ENCODE results near the gene TRAPPC14.
"Not testable (repeated sequence)": the region's sequence is repeated elsewhere in the genome, so short reads cannot be mapped to it uniquely, and the experiment has no call there.

The TRAPPC14 gene

GRCh38 chr7:100158229-100159098, at the start of gene TRAPPC14:
Gene TRAPPC14, minus strand, starts transcription at chr7:100158723. Its CDS starts 224 bp downstream, at chr7:100158499.
- peak; percentile 83 for DNase-seq

- no peak for DNase-seq
Measured at GRCh38 chr7:100204454-100204853, 45.9 kb upstream of the TRAPPC14 start.

- DNase-seq = no peak
Measured at GRCh38 chr7:100200693-100201092, 42.2 kb upstream of the TRAPPC14 start.

GRCh38 chr7:100198266-100198665, 39.7 kb upstream of the TRAPPC14 start:
- DNase-seq = no peak

GRCh38 chr7:100195901-100196322, 37.4 kb upstream of the TRAPPC14 start:
- DNase-seq = not testable (repeated sequence)

- DNase-seq = no peak
Measured at GRCh38 chr7:100195222-100195621, 36.7 kb upstream of the TRAPPC14 start.

- DNase-seq = no peak
Measured at GRCh38 chr7:100192969-100193368, 34.4 kb upstream of the TRAPPC14 start.

GRCh38 chr7:100192281-100192862, 33.8 kb upstream of the TRAPPC14 start:
- DNase-seq = not testable (repeated sequence)

GRCh38 chr7:100191775-100192174, 33.3 kb upstream of the TRAPPC14 start:
- no peak for DNase-seq

GRCh38 chr7:100190048-100190711, 31.7 kb upstream of the TRAPPC14 start:
- peak; percentile 41 for DNase-seq

- DNase-seq = no peak
Measured at GRCh38 chr7:100189061-100189460, 30.5 kb upstream of the TRAPPC14 start.

GRCh38 chr7:100185726-100186125, 27.2 kb upstream of the TRAPPC14 start:
- no peak for DNase-seq

GRCh38 chr7:100183090-100183489, 24.6 kb upstream of the TRAPPC14 start:
- DNase-seq = not testable (repeated sequence)

- DNase-seq = not testable (repeated sequence)
Measured at GRCh38 chr7:100182616-100183015, 24.1 kb upstream of the TRAPPC14 start.

- not testable (repeated sequence) for DNase-seq
Measured at GRCh38 chr7:100180084-100180483, 21.6 kb upstream of the TRAPPC14 start.

- DNase-seq = peak; percentile 95
Measured at GRCh38 chr7:100177045-100178001, 18.8 kb upstream of the TRAPPC14 start, which contains the start of the genes GPC2 and STAG3. Gene GPC2, minus strand, starts transcription at chr7:100177381. Its CDS starts 182 bp downstream, at chr7:100177199. Gene STAG3, plus strand, starts transcription at chr7:100177918. Its CDS starts 2,639 bp downstream, at chr7:100180557.

GRCh38 chr7:100176096-100177044, 17.8 kb upstream of the TRAPPC14 start:
- no peak for DNase-seq

- DNase-seq = no peak
Measured at GRCh38 chr7:100175296-100175935, 16.9 kb upstream of the TRAPPC14 start.

- DNase-seq = no peak
Measured at GRCh38 chr7:100174582-100174981, 16.1 kb upstream of the TRAPPC14 start.

- no peak for DNase-seq
Measured at GRCh38 chr7:100173806-100174495, 15.4 kb upstream of the TRAPPC14 start.

All from EL (cell line).